Bronchial epithelial cell (primary cell): ENCODE results near the gene BCAP31. TPM values are rescaled to one million over a fixed set of nuclear protein-coding genes. Genes with fewer than 3 reads are reported as not detected.
"Not testable (repeated sequence)": the region's sequence is repeated elsewhere in the genome, so short reads cannot be mapped to it uniquely, and the experiment has no call there.

Source experiments
- DNase-seq: peaks from one replicate; pipeline ENCODE4 v3.0.0-alpha.2; 2010; ENCODE audit warnings: low read depth
- FAIRE-seq: peaks from 2 replicates; lab custom pipeline; 2011; peaks lifted over from hg19 to GRCh38; lab: Jason Lieb, UNC
- H3K27me3 ChIP-seq: 2 replicates; pipeline ENCODE4 v1.5.1; 2011; ENCODE audit warnings: low read length; ENCODE audit not compliant: control insufficient read depth, insufficient read depth
- H3K36me3 ChIP-seq: 2 replicates; pipeline ENCODE4 v1.5.1; 2011; ENCODE audit warnings: low read length; ENCODE audit not compliant: control insufficient read depth, insufficient read depth
- H3K4me3 ChIP-seq: 2 replicates; pipeline ENCODE4 v1.5.1; 2011; ENCODE audit warnings: mild to moderate bottlenecking, low read depth, low read length, control low read depth
- total RNA-seq: library from RNA; depleted of rRNA; stranded (reverse); fragments of >200 nt; gene quantifications from 2 replicates; pipeline ENCODE4 v1.2.1, GENCODE V29; 2014
- TF ChIP-seq, protein P1 (sequence below): IDR thresholded peaks from 2 replicates; pipeline ENCODE4 v1.5.1; 2011; ENCODE audit warnings: mild to moderate bottlenecking, moderate library complexity, low read length, control low read depth, inconsistent platforms; ENCODE audit not compliant: insufficient read depth, severe bottlenecking

BCAP31 gene
- total RNA-seq, 1 donor from 2014 or later, result 300 TPM

DNA sequence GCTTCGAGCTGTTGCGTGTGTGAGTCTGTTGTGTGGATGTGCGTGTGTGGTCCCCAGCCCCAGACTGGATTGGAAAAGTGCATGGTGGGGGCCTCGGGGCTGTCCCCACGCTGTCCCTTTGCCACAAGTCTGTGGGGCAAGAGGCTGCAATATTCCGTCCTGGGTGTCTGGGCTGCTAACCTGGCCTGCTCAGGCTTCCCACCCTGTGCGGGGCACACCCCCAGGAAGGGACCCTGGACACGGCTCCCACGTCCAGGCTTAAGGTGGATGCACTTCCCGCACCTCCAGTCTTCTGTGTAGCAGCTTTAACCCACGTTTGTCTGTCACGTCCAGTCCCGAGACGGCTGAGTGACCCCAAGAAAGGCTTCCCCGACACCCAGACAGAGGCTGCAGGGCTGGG lies 28.1 kb downstream of the BCAP31 start:
- Histone ChIP-seq H3K27me3 (no peaks in the 10 kb centered on the region), H3K36me3 (peaks cover 6% of the 10 kb centered on the region), H3K4me3 (no peak overlapping the region)
- FAIRE-seq (no peak), DNase-seq (no peak)
- TF ChIP-seq, protein P1, sequence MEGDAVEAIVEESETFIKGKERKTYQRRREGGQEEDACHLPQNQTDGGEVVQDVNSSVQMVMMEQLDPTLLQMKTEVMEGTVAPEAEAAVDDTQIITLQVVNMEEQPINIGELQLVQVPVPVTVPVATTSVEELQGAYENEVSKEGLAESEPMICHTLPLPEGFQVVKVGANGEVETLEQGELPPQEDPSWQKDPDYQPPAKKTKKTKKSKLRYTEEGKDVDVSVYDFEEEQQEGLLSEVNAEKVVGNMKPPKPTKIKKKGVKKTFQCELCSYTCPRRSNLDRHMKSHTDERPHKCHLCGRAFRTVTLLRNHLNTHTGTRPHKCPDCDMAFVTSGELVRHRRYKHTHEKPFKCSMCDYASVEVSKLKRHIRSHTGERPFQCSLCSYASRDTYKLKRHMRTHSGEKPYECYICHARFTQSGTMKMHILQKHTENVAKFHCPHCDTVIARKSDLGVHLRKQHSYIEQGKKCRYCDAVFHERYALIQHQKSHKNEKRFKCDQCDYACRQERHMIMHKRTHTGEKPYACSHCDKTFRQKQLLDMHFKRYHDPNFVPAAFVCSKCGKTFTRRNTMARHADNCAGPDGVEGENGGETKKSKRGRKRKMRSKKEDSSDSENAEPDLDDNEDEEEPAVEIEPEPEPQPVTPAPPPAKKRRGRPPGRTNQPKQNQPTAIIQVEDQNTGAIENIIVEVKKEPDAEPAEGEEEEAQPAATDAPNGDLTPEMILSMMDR, result no peak

DNA sequence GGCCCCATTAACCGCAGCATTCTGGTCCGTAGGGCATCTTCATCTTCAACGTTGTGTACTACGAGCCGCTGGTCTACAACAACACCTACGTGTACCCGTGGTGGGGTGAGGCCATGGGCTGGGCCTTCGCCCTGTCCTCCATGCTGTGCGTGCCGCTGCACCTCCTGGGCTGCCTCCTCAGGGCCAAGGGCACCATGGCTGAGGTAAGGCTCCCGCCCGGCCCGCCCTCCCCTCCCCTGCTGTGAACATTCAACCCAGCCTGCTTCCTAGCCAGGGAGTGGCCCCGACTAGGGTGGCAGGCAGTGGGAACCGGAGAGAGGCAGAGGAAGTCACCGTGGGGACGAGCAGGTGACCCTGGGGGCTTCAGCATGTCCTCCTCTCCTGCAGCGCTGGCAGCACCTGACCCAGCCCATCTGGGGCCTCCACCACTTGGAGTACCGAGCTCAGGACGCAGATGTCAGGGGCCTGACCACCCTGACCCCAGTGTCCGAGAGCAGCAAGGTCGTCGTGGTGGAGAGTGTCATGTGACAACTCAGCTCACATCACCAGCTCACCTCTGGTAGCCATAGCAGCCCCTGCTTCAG lies 29.4 kb downstream of the BCAP31 start:
- TF ChIP-seq, protein P1, result no peak
- DNase-seq (no peak), FAIRE-seq (no peak)
- Histone ChIP-seq H3K4me3 (no peak overlapping the region), H3K27me3 (no peaks in the 10 kb centered on the region), H3K36me3 (peaks cover 7% of the 10 kb centered on the region)

DNA sequence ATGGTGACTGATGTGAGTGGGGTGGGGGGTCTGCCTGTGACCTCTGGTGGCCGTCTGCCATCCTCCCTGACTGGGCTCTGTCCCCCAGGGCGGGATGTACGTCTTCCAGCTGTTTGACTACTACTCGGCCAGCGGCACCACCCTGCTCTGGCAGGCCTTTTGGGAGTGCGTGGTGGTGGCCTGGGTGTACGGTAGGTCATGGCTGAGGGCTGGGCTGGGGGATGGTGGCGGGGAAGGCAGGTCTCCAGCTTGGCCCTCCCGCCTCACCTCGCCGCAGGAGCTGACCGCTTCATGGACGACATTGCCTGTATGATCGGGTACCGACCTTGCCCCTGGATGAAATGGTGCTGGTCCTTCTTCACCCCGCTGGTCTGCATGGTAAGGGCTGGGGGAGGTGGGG lies 29.9 kb downstream of the BCAP31 start:
- H3K4me3 ChIP-seq, H3K36me3 ChIP-seq, FAIRE-seq, H3K27me3 ChIP-seq, DNase-seq: not testable (repeated sequence)

DNA sequence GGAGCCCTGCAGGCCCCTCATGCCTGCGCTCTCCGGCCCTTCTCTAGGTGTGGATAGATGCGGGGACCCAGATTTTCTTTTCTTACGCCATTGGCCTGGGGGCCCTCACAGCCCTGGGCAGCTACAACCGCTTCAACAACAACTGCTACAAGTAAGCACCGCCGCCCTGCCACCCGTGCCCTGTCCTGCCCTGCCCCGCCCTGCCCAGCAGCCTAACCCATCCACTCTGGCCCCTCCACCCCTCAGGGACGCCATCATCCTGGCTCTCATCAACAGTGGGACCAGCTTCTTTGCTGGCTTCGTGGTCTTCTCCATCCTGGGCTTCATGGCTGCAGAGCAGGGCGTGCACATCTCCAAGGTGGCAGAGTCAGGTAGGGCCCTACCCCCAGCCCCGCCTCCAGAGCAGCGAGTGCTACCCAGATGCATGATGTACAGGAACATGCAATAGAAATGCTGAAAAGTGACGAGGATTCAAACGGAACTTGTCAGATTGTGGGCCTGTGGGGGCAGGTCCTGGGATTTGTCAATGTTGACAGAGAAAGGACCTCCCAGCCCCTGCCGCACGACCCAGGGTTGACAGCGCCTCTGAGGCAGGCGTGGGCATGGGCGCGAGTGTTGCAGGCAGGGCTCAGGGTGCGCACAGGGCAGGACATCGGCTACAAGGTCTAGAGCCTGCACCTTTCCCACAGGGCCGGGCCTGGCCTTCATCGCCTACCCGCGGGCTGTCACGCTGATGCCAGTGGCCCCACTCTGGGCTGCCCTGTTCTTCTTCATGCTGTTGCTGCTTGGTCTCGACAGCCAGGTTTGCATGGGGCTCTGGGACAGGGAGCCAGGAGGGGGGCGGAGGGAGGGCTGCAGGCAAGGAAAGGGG lies 30.7 kb downstream of the BCAP31 start:
- peak; percentile 72 for DNase-seq
- Histone ChIP-seq H3K27me3 (no peaks in the 10 kb centered on the region), H3K4me3 (no peak overlapping the region), H3K36me3 (peaks cover 7% of the 10 kb centered on the region)
- TF ChIP-seq, protein P1, result no peak
- no peak for FAIRE-seq

DNA sequence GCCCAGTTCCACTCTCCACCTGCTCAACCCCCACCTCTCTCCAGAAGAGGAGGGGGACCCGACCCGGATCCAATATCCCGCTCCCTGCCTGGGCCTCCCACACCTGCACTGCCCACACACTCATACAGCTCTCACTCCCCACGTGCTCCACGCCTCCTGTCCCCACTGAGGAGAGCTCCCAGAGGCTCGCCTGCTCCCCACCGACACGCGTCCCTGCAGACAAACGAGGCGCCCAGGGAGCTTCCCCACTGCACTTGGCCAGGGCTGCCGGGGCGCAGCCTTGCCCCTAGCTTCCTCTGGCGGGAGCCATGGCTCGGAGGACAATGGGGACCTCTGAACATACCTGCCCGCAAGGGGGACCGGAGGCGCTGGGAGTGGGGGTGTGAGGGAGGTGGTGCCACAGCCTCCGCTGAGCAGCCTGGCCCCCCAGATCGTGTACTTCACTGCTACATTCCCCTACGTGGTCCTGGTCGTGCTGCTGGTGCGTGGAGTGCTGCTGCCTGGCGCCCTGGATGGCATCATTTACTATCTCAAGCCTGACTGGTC lies 31.5 kb downstream of the BCAP31 start:
- Histone ChIP-seq H3K36me3 (peaks cover 7% of the 10 kb centered on the region), H3K27me3 (no peaks in the 10 kb centered on the region), H3K4me3 (no peak overlapping the region)
- FAIRE-seq, result no peak
- TF ChIP-seq, protein P1, result no peak
- DNase-seq, result no peak

DNA sequence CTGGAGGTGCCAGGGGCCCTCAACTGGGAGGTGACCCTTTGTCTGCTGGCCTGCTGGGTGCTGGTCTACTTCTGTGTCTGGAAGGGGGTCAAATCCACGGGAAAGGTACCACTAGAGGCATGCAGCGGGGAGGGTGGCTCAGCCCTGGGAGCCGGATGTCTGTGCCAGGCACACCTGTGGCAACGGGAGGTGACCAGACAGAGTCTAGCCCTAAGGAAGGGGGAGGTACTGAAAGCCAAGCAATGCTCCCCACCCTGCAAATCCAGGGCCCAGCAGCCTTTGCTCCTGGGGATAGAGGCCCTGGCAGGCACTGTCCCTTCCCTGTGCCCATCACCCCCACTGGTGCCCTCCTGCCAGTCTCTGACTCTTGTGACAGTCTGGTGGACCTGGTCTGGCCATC lies 32.2 kb downstream of the BCAP31 start:
- DNase-seq (no peak), FAIRE-seq (no peak)
- Histone ChIP-seq H3K4me3 (no peak overlapping the region), H3K27me3 (no peaks in the 10 kb centered on the region), H3K36me3 (peaks cover 7% of the 10 kb centered on the region)
- TF ChIP-seq, protein P1, result no peak

DNA sequence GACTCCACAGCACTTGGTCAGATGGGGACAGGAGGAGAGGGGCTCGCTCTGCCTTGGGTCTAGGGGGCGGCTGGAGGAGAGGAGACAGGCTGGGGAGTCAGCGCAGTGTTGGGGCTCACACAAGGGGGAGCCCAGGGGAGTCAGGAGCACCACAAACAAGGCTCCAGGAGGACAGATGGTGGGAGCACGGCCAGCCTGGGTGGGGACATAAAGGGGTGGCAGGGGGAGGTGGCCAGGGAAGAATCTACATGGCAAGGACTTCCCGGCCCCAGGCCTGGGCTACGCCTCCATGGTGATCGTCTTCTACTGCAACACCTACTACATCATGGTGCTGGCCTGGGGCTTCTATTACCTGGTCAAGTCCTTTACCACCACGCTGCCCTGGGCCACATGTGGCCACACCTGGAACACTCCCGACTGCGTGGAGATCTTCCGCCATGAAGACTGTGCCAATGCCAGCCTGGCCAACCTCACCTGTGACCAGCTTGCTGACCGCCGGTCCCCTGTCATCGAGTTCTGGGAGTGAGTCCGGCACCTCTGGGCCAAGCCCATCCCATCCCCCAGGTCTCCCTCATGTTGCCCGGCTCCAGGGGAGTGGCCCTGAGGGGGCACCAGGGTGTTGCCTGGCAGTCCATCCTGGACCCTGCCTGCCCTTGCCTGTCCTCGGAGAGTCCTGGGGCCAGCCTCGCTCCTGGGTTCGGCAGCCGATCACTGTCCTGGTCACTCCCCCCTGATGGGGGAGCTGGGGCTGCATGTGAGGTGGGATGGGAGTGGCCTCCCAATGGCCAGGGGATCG lies 33.0 kb downstream of the BCAP31 start:
- DNase-seq, FAIRE-seq, H3K36me3 ChIP-seq, H3K27me3 ChIP-seq, H3K4me3 ChIP-seq: not testable (repeated sequence)
